ENCODE measurements around the gene HCFC1. TPM values are rescaled to one million over a fixed set of nuclear protein-coding genes. Genes with fewer than 3 reads are reported as not detected.

Gene HCFC1
- total and polyA plus RNA-seq, 9 of the 15 experiments (the other 6 are each of a cell fraction or from before 2014, with no cell fraction given), result 2.8 to 133 (median 17.1) TPM

DNA sequence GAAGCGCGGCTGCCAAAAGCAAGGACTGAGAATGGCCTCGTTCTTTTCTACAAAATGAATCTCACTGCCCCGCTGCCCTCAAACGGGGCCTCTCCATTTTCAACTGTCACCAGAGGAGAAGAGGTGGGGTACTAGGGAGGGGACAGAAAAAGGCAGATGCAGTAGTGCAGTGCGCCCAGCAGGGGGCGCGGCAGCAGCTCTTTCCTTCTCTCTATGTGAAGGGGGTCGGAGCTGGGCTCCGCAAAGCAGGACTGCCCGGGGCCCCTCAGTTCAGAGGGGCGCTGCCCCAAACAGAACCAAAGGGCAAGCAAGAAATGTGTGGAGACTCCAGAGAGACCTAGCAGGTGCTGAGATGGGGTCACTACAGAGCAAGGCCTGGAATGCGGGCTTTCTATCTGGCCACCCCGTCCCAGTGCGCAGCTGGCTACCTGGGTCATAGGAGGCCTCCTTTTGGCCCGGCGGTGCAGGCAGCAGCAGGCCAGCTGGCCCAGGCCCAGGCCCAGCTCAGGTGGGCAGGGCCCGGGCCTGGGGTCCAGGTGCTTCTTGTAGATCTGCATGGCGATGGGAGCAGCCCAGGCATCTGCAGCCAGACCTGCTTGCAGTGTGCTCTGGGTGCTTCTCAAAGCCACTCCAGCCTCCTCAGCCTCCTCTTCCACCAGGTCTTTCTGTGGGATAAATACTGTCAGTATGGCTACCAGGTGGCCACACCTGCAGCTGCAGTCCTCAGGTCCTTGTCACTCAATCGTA is 42.2 kb upstream of the HCFC1 start (continued):
- TF ChIP-seq, protein P1, sequence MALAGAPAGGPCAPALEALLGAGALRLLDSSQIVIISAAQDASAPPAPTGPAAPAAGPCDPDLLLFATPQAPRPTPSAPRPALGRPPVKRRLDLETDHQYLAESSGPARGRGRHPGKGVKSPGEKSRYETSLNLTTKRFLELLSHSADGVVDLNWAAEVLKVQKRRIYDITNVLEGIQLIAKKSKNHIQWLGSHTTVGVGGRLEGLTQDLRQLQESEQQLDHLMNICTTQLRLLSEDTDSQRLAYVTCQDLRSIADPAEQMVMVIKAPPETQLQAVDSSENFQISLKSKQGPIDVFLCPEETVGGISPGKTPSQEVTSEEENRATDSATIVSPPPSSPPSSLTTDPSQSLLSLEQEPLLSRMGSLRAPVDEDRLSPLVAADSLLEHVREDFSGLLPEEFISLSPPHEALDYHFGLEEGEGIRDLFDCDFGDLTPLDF (CRISPR knock-in tag; IDR thresholded peaks at IDR 0.05), result no peak
- TF ChIP-seq SMC3 (conservative IDR thresholded peaks at IDR 0.05; ENCODE audit: insufficient read depth, low read depth, low read length) (peak; percentile 56; the same call in 1 of the 2 replicates), KDM2B (CRISPR knock-in tag; IDR thresholded peaks at IDR 0.05) (no peak), POLR2AphosphoS5 (IDR thresholded peaks at IDR 0.05; ENCODE audit: control insufficient read depth, insufficient read depth, low read depth, low read length) (0 out of 2 replicates have a peak, but pooled peaks have one; percentile 4), RAD21 (CRISPR knock-in tag; conservative IDR thresholded peaks at IDR 0.05 in 1 of 2, IDR thresholded peaks at IDR 0.05 in 1 of 2) (peak; percentile 23 to 60; a peak in 2 of 4 replicates), NBN (IDR thresholded peaks at IDR 0.05; ENCODE audit: low read depth) (no peak)
- TF ChIP-seq, protein P2, sequence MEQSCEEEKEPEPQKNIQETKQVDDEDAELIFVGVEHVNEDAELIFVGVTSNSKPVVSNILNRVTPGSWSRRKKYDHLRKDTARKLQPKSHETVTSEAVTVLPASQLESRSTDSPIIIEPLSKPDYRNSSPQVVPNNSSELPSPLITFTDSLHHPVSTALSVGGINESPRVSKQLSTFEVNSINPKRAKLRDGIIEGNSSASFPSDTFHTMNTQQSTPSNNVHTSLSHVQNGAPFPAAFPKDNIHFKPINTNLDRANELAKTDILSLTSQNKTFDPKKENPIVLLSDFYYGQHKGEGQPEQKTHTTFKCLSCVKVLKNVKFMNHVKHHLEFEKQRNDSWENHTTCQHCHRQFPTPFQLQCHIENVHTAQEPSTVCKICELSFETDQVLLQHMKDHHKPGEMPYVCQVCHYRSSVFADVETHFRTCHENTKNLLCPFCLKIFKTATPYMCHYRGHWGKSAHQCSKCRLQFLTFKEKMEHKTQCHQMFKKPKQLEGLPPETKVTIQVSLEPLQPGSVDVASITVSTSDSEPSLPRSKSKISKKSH (CRISPR knock-in tag; IDR thresholded peaks at IDR 0.05), result no peak
- TF ChIP-seq, protein P3, sequence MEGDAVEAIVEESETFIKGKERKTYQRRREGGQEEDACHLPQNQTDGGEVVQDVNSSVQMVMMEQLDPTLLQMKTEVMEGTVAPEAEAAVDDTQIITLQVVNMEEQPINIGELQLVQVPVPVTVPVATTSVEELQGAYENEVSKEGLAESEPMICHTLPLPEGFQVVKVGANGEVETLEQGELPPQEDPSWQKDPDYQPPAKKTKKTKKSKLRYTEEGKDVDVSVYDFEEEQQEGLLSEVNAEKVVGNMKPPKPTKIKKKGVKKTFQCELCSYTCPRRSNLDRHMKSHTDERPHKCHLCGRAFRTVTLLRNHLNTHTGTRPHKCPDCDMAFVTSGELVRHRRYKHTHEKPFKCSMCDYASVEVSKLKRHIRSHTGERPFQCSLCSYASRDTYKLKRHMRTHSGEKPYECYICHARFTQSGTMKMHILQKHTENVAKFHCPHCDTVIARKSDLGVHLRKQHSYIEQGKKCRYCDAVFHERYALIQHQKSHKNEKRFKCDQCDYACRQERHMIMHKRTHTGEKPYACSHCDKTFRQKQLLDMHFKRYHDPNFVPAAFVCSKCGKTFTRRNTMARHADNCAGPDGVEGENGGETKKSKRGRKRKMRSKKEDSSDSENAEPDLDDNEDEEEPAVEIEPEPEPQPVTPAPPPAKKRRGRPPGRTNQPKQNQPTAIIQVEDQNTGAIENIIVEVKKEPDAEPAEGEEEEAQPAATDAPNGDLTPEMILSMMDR (IDR thresholded peaks at IDR 0.05 in 2 of 3, conservative IDR thresholded peaks at IDR 0.05 in 1 of 3; ENCODE audit: insufficient read depth in 2 of 3, low read depth in 1 of 3, low read length in 3 of 3), result peak; percentile 65 to 90 (median 73)
